ENCODE measurements around the gene ZNF324.

The ZNF324 gene

GRCh38 chr19:58491393-58491792 is 24.5 kb downstream of the ZNF324 start:
- Histone ChIP-seq H3K9ac (ENCODE audit: low read length) (no peak overlapping the region), H2AFZ (ENCODE audit: low read length) (no peak overlapping the region), H3K36me3 (ENCODE audit: insufficient read depth, low read length) (no peaks in the 10 kb centered on the region), H3K9me2 (ENCODE audit: low read depth, low read length) (no peaks in the 10 kb centered on the region), H3K27ac (ENCODE audit: low read depth, low read length, poor library complexity, severe bottlenecking) (no peak overlapping the region), H3K9me3 (ENCODE audit: low read length) (no peaks in the 10 kb centered on the region), H3K4me3 (ENCODE audit: low read depth, low read length, poor library complexity, severe bottlenecking) (no peak overlapping the region), H3F3A (ENCODE audit: insufficient read depth, low read length) (no peaks in the 10 kb centered on the region), H3K27me3 (ENCODE audit: insufficient read depth, low read length) (no peaks in the 10 kb centered on the region), H3K4me1 (ENCODE audit: insufficient read depth, low read length, severe bottlenecking) (peaks cover 10% of the 10 kb centered on the region), H3K79me2 (ENCODE audit: insufficient read depth, low read length) (no peaks in the 10 kb centered on the region), H4K20me1 (ENCODE audit: insufficient read depth, low read length) (no peaks in the 10 kb centered on the region), H3K4me2 (ENCODE audit: low read length) (no peak overlapping the region)
- TF ChIP-seq EZH2 (IDR thresholded peaks at IDR 0.05; ENCODE audit: borderline replicate concordance, low read length), result no peak
- TF ChIP-seq, protein P1, sequence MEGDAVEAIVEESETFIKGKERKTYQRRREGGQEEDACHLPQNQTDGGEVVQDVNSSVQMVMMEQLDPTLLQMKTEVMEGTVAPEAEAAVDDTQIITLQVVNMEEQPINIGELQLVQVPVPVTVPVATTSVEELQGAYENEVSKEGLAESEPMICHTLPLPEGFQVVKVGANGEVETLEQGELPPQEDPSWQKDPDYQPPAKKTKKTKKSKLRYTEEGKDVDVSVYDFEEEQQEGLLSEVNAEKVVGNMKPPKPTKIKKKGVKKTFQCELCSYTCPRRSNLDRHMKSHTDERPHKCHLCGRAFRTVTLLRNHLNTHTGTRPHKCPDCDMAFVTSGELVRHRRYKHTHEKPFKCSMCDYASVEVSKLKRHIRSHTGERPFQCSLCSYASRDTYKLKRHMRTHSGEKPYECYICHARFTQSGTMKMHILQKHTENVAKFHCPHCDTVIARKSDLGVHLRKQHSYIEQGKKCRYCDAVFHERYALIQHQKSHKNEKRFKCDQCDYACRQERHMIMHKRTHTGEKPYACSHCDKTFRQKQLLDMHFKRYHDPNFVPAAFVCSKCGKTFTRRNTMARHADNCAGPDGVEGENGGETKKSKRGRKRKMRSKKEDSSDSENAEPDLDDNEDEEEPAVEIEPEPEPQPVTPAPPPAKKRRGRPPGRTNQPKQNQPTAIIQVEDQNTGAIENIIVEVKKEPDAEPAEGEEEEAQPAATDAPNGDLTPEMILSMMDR (IDR thresholded peaks at IDR 0.05; ENCODE audit: low read length), result no peak

DNA sequence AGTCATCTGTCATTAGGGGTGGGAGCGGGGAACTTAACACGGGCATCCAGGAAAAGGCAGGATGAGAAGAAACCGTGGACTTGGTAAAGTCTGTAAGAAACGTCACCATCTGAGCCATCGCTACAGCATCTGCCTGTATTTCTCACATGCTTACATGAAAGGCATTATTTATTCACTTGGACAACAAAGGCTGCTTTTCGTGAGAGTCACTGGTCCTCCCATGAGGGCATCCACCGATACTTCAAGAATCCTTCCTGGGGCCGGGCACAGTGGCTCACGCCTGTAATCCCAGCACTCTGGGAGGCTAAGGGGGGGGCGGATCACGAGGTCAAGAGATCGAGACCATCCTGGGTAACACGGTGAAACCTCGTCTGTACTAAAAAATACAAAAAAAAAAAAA is 25.4 kb downstream of the ZNF324 start:
- H3K9ac ChIP-seq (ENCODE audit: low read length), result no peak overlapping the region
- H2AFZ ChIP-seq (ENCODE audit: low read length), result no peak overlapping the region
- H3K27ac ChIP-seq (ENCODE audit: low read depth, low read length, poor library complexity, severe bottlenecking), result no peak overlapping the region
- no peaks in the 10 kb centered on the region for H3K9me2 ChIP-seq (ENCODE audit: low read depth, low read length)
- H3K4me2 ChIP-seq (ENCODE audit: low read length), result no peak overlapping the region
- no peaks in the 10 kb centered on the region for H3K79me2 ChIP-seq (ENCODE audit: insufficient read depth, low read length)
- no peak overlapping the region for H3K4me3 ChIP-seq (ENCODE audit: low read depth, low read length, poor library complexity, severe bottlenecking)
- H4K20me1 ChIP-seq (ENCODE audit: insufficient read depth, low read length), result no peaks in the 10 kb centered on the region
- no peaks in the 10 kb centered on the region for H3K27me3 ChIP-seq (ENCODE audit: insufficient read depth, low read length)
- H3F3A ChIP-seq (ENCODE audit: insufficient read depth, low read length), result no peaks in the 10 kb centered on the region
- TF ChIP-seq EZH2 (IDR thresholded peaks at IDR 0.05; ENCODE audit: borderline replicate concordance, low read length), result no peak
- TF ChIP-seq, protein P1 (IDR thresholded peaks at IDR 0.05; ENCODE audit: low read length), result no peak
- no peaks in the 10 kb centered on the region for H3K9me3 ChIP-seq (ENCODE audit: low read length)
- H3K36me3 ChIP-seq (ENCODE audit: insufficient read depth, low read length), result no peaks in the 10 kb centered on the region
- peaks cover 14% of the 10 kb centered on the region for H3K4me1 ChIP-seq (ENCODE audit: insufficient read depth, low read length, severe bottlenecking)

DNA sequence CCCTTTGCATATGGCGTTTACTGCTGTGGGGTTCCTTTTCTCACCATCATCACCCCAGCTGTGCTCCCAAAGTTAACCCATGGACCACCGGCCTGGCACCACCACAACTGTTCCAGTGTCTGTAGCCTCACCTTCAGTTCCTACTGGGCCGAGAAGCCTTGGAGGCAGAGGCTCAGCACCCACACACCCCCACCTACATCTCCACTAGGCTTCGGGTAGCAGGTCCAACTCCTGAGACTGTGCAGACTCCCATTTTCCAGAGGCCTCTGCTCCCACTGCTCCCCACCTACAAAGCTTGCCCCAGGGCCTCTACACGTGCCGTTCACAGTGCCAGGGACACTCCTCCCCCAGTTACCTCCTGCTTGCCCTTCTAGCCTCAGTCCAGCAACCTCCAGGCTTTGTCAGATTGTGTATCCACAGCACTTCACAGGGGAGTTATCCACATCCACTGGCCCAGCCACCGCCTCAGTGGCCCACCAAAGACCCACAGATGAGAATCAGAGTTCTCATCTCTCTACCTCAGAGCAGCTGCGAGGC is 30.8 kb downstream of the ZNF324 start:
- TF ChIP-seq EZH2 (IDR thresholded peaks at IDR 0.05; ENCODE audit: borderline replicate concordance, low read length), result no peak
- TF ChIP-seq, protein P1 (IDR thresholded peaks at IDR 0.05; ENCODE audit: low read length), result no peak
- no peaks in the 10 kb centered on the region for H4K20me1 ChIP-seq (ENCODE audit: insufficient read depth, low read length)
- no peak overlapping the region for H3K27ac ChIP-seq (ENCODE audit: low read depth, low read length, poor library complexity, severe bottlenecking)
- H3K36me3 ChIP-seq (ENCODE audit: insufficient read depth, low read length), result no peaks in the 10 kb centered on the region
- H3K4me1 ChIP-seq (ENCODE audit: insufficient read depth, low read length, severe bottlenecking), result peaks cover 24% of the 10 kb centered on the region
- H3K27me3 ChIP-seq (ENCODE audit: insufficient read depth, low read length), result no peaks in the 10 kb centered on the region
- peak overlapping the region; percentile 79; the same call in 1 of the 2 replicates for H3K9ac ChIP-seq (ENCODE audit: low read length)
- H3F3A ChIP-seq (ENCODE audit: insufficient read depth, low read length), result no peaks in the 10 kb centered on the region
- no peaks in the 10 kb centered on the region for H3K9me2 ChIP-seq (ENCODE audit: low read depth, low read length)
- no peaks in the 10 kb centered on the region for H3K9me3 ChIP-seq (ENCODE audit: low read length)
- H3K79me2 ChIP-seq (ENCODE audit: insufficient read depth, low read length), result no peaks in the 10 kb centered on the region
- no peak overlapping the region for H2AFZ ChIP-seq (ENCODE audit: low read length)
- H3K4me3 ChIP-seq (ENCODE audit: low read depth, low read length, poor library complexity, severe bottlenecking), result peak overlapping the region; percentile 77
- H3K4me2 ChIP-seq (ENCODE audit: low read length), result peak overlapping the region; percentile 94

Data from OCI-LY1 (cell line).